Measurements from ENCODE around the gene EPHA1.

EPHA1 gene

GRCh38 chr7:143448429-143448828 lies 39.8 kb upstream of the EPHA1 start:
- H3K4me1 ChIP-seq (ENCODE audit: control insufficient read depth, insufficient read depth, low read length) = no peaks in the 10 kb centered on the region; the same call in 1 of the 2 replicates
- no peaks in the 10 kb centered on the region for H3K27me3 ChIP-seq (ENCODE audit: control insufficient read depth, insufficient read depth, low read length)
- H3K9me3 ChIP-seq (ENCODE audit: control insufficient read depth, insufficient read depth, low read length) = no peaks in the 10 kb centered on the region
- H3K27ac ChIP-seq (ENCODE audit: low read length) = no peak overlapping the region
- DNase-seq (ENCODE audit: low read depth, low spot score) = no peak
- WGBS (ENCODE audit: insufficient coverage, insufficient read length) = no CpG with 5 or more reads among the region's 5 CpGs
- H3K36me3 ChIP-seq (ENCODE audit: control insufficient read depth, insufficient read depth, low read length) = no peaks in the 10 kb centered on the region
- H3K4me3 ChIP-seq (ENCODE audit: low read length) = no peak overlapping the region

- no CpG with 5 or more reads among the region's 3 CpGs for WGBS (ENCODE audit: insufficient coverage, insufficient read length)
- no peak overlapping the region for H3K4me3 ChIP-seq (ENCODE audit: low read length)
- H3K4me1 ChIP-seq (ENCODE audit: control insufficient read depth, insufficient read depth, low read length) = no peaks in the 10 kb centered on the region; the same call in 1 of the 2 replicates
- H3K27me3 ChIP-seq (ENCODE audit: control insufficient read depth, insufficient read depth, low read length) = no peaks in the 10 kb centered on the region
- DNase-seq (ENCODE audit: low read depth, low spot score) = no peak
- H3K9me3 ChIP-seq (ENCODE audit: control insufficient read depth, insufficient read depth, low read length) = no peaks in the 10 kb centered on the region
- H3K27ac ChIP-seq (ENCODE audit: low read length) = no peak overlapping the region
- no peaks in the 10 kb centered on the region for H3K36me3 ChIP-seq (ENCODE audit: control insufficient read depth, insufficient read depth, low read length)
These were observed 38.8 kb upstream of the EPHA1 start for GRCh38 chr7:143447466-143447865.

DNA sequence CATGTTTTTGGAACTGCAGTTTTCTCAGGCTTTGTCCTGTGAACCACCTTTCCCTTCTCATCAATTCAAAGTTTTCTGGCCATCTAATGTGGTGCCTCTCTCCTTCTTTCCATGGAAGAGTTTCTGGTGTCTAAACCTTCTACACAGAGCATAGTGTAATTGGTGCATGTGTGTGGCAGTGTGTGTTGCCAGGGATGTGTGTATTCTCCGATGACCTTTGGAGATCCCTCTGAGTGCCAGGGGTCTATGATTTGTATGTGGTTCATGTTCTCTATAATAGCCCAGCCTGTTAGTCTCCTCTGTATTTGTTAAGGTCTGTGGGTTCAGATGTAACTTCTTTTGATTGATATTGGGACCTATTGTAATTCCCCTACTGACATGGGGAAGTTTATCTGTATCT lies 36.1 kb upstream of the EPHA1 start:
- Histone ChIP-seq H3K36me3 (ENCODE audit: control insufficient read depth, insufficient read depth, low read length) (no peaks in the 10 kb centered on the region), H3K9me3 (ENCODE audit: control insufficient read depth, insufficient read depth, low read length) (no peaks in the 10 kb centered on the region), H3K27ac (ENCODE audit: low read length) (no peak overlapping the region), H3K4me3 (ENCODE audit: low read length) (no peak overlapping the region), H3K4me1 (ENCODE audit: control insufficient read depth, insufficient read depth, low read length) (no peaks in the 10 kb centered on the region; the same call in 1 of the 2 replicates), H3K27me3 (ENCODE audit: control insufficient read depth, insufficient read depth, low read length) (no peaks in the 10 kb centered on the region)
- WGBS (ENCODE audit: insufficient coverage, insufficient read length) = no CpG with 5 or more reads among the region's 1 CpG
- DNase-seq (ENCODE audit: low read depth, low spot score) = no peak

DNA sequence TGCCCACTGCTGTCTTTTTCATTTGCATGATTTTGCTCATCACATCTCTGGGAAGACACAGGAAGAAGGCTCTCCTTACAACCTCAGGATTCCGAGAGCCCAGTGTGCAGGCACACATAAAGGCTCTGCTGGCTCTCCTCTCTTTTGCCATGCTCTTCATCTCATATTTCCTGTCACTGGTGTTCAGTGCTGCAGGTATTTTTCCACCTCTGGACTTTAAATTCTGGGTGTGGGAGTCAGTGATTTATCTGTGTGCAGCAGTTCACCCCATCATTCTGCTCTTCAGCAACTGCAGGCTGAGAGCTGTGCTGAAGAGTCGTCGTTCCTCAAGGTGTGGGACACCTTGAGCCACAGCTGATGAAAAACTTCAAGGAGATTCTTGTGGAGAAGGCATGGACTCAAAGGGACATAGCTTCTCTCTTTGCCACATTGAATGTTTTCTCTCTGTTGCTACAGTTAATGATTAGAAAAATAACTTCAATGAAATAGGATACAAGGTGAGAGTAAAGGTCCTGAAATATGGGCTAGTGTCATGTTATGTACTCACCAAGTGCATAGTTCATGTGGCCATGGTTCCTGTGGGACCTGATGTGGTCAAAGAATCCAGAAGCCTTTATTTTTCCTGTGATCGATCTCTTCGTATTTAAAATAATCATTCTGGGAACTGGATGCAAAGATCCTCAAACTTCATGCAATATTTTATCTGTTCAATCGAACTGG lies 35.6 kb upstream of the EPHA1 start:
- DNase-seq (ENCODE audit: low read depth, low spot score) = no peak
- H3K9me3 ChIP-seq (ENCODE audit: control insufficient read depth, insufficient read depth, low read length) = no peaks in the 10 kb centered on the region
- no peaks in the 10 kb centered on the region for H3K36me3 ChIP-seq (ENCODE audit: control insufficient read depth, insufficient read depth, low read length)
- H3K27ac ChIP-seq (ENCODE audit: low read length) = no peak overlapping the region
- H3K4me3 ChIP-seq (ENCODE audit: low read length) = no peak overlapping the region
- no peaks in the 10 kb centered on the region; the same call in 1 of the 2 replicates for H3K4me1 ChIP-seq (ENCODE audit: control insufficient read depth, insufficient read depth, low read length)
- no CpG with 5 or more reads among the region's 6 CpGs for WGBS (ENCODE audit: insufficient coverage, insufficient read length)
- no peaks in the 10 kb centered on the region for H3K27me3 ChIP-seq (ENCODE audit: control insufficient read depth, insufficient read depth, low read length)

GRCh38 chr7:143443153-143443552 lies 34.5 kb upstream of the EPHA1 start, which contains the start of gene TAS2R60:
TAS2R60 (plus strand) TSS chr7:143443453; CDS start chr7:143443453, 0 bp downstream.
- Histone ChIP-seq H3K9me3 (ENCODE audit: control insufficient read depth, insufficient read depth, low read length) (no peaks in the 10 kb centered on the region), H3K4me3 (ENCODE audit: low read length) (no peak within 1 kb of the TSS), H3K4me1 (ENCODE audit: control insufficient read depth, insufficient read depth, low read length) (no peaks in the 10 kb centered on the region; the same call in 1 of the 2 replicates), H3K27me3 (ENCODE audit: control insufficient read depth, insufficient read depth, low read length) (no peaks in the 10 kb centered on the region), H3K36me3 (ENCODE audit: control insufficient read depth, insufficient read depth, low read length) (no peaks in the 10 kb centered on the region), H3K27ac (ENCODE audit: low read length) (no peak within 1 kb of the TSS)
- no CpG with 5 or more reads among the region's 4 CpGs for WGBS (ENCODE audit: insufficient coverage, insufficient read length)
- no peak for DNase-seq (ENCODE audit: low read depth, low spot score)

DNA sequence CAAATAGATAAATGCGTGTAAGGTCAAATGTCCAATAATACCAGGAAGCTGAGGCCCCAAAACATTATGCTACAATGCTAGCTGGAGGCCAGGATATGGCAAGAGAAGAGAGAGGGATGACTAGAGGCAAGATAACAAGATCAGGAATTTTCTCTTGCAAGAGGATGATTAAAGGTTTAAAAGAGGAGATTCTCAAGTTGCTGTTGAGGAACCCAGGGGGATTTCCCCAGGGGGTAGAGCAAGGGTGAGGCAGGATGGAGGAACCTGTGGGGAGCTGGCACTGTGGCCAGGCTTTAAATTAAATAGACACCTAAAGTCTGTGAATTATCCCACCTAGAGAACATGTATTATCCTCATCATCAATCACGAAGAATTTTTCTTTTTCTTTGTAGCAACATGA lies 31.2 kb upstream of the EPHA1 start:
- no peaks in the 10 kb centered on the region for H3K27me3 ChIP-seq (ENCODE audit: control insufficient read depth, insufficient read depth, low read length)
- H3K9me3 ChIP-seq (ENCODE audit: control insufficient read depth, insufficient read depth, low read length) = no peaks in the 10 kb centered on the region
- H3K27ac ChIP-seq (ENCODE audit: low read length) = no peak overlapping the region
- H3K4me1 ChIP-seq (ENCODE audit: control insufficient read depth, insufficient read depth, low read length) = peaks cover 2% of the 10 kb centered on the region; the same call in 1 of the 2 replicates
- DNase-seq (ENCODE audit: low read depth, low spot score) = no peak
- no peak overlapping the region for H3K4me3 ChIP-seq (ENCODE audit: low read length)
- H3K36me3 ChIP-seq (ENCODE audit: control insufficient read depth, insufficient read depth, low read length) = no peaks in the 10 kb centered on the region
- WGBS (ENCODE audit: insufficient coverage, insufficient read length) = no CpG with 5 or more reads among the region's 2 CpGs

GRCh38 chr7:143437578-143437977 lies 28.9 kb upstream of the EPHA1 start:
- H3K4me1 ChIP-seq (ENCODE audit: control insufficient read depth, insufficient read depth, low read length) = peaks cover 2% of the 10 kb centered on the region; the same call in 1 of the 2 replicates
- no peaks in the 10 kb centered on the region for H3K27me3 ChIP-seq (ENCODE audit: control insufficient read depth, insufficient read depth, low read length)
- no peak for DNase-seq (ENCODE audit: low read depth, low spot score)
- no peaks in the 10 kb centered on the region for H3K9me3 ChIP-seq (ENCODE audit: control insufficient read depth, insufficient read depth, low read length)
- H3K4me3 ChIP-seq (ENCODE audit: low read length) = no peak overlapping the region
- H3K36me3 ChIP-seq (ENCODE audit: control insufficient read depth, insufficient read depth, low read length) = no peaks in the 10 kb centered on the region
- no peak overlapping the region for H3K27ac ChIP-seq (ENCODE audit: low read length)
- WGBS (ENCODE audit: insufficient coverage, insufficient read length) = no CpG with 5 or more reads among the region's 4 CpGs

GRCh38 chr7:143436325-143436946 lies 27.8 kb upstream of the EPHA1 start:
- H3K36me3 ChIP-seq (ENCODE audit: control insufficient read depth, insufficient read depth, low read length) = no peaks in the 10 kb centered on the region
- DNase-seq (ENCODE audit: low read depth, low spot score) = no peak
- H3K9me3 ChIP-seq (ENCODE audit: control insufficient read depth, insufficient read depth, low read length) = no peaks in the 10 kb centered on the region
- H3K27me3 ChIP-seq (ENCODE audit: control insufficient read depth, insufficient read depth, low read length) = no peaks in the 10 kb centered on the region
- WGBS (ENCODE audit: insufficient coverage, insufficient read length) = no CpG with 5 or more reads among the region's 3 CpGs
- no peak overlapping the region for H3K27ac ChIP-seq (ENCODE audit: low read length)
- peaks cover 2% of the 10 kb centered on the region; the same call in 1 of the 2 replicates for H3K4me1 ChIP-seq (ENCODE audit: control insufficient read depth, insufficient read depth, low read length)
- no peak overlapping the region for H3K4me3 ChIP-seq (ENCODE audit: low read length)

DNA sequence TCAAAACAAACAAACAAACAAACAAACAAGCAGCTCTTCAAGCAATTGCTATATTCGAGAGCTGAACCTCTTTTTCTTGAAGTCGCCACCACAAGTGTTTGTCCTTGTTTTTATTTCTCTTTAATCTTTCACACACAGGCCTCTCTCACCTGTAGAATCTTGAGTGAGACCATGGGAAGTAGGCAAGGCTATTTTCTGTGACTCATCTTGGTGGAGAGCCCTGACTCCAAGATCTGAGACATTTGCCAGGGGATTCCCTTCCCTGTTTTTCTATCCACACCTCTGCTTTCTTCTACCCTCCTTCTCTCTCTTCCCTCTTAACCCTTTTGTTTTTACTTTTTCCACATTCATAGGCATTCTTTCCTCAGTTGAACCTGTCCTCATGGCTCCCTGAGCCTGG lies 26.6 kb upstream of the EPHA1 start:
- no peaks in the 10 kb centered on the region for H3K27me3 ChIP-seq (ENCODE audit: control insufficient read depth, insufficient read depth, low read length)

DNA sequence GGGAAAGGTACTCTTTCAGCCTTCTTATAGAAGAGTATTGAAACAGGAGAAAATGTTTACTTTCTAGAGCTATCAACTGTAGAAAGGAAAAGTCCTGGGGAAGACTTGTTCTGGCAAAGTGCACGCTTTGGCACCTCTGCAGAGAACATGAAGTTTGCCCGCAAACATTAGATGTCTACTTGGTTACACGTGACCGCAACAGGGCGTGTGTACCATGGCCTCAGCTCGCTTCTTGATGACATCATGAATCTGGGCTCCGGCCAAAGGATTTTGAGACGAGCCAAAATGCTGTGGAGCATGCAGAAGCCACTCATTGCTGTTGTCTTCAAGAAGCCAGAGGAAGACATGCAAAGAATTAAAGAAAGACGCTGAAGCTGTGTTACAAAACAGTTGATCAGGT lies 26.0 kb upstream of the EPHA1 start:
- peaks cover 2% of the 10 kb centered on the region; the same call in 1 of the 2 replicates for H3K4me1 ChIP-seq (ENCODE audit: control insufficient read depth, insufficient read depth, low read length)
- H3K9me3 ChIP-seq (ENCODE audit: control insufficient read depth, insufficient read depth, low read length) = no peaks in the 10 kb centered on the region
- H3K36me3 ChIP-seq (ENCODE audit: control insufficient read depth, insufficient read depth, low read length) = no peaks in the 10 kb centered on the region
- no peak for DNase-seq (ENCODE audit: low read depth, low spot score)
- H3K4me3 ChIP-seq (ENCODE audit: low read length) = no peak overlapping the region
- H3K27ac ChIP-seq (ENCODE audit: low read length) = no peak overlapping the region
- no peaks in the 10 kb centered on the region for H3K27me3 ChIP-seq (ENCODE audit: control insufficient read depth, insufficient read depth, low read length)
- no CpG with 5 or more reads among the region's 9 CpGs for WGBS (ENCODE audit: insufficient coverage, insufficient read length)

More for the DNA sequence above, 26.6 kb upstream of the EPHA1 start:
- H3K4me1 ChIP-seq (ENCODE audit: control insufficient read depth, insufficient read depth, low read length) = peaks cover 2% of the 10 kb centered on the region; the same call in 1 of the 2 replicates
- no peaks in the 10 kb centered on the region for H3K9me3 ChIP-seq (ENCODE audit: control insufficient read depth, insufficient read depth, low read length)
- H3K4me3 ChIP-seq (ENCODE audit: low read length) = no peak overlapping the region
- DNase-seq (ENCODE audit: low read depth, low spot score) = no peak
- no CpG with 5 or more reads among the region's 2 CpGs for WGBS (ENCODE audit: insufficient coverage, insufficient read length)
- no peak overlapping the region for H3K27ac ChIP-seq (ENCODE audit: low read length)
- H3K36me3 ChIP-seq (ENCODE audit: control insufficient read depth, insufficient read depth, low read length) = no peaks in the 10 kb centered on the region
